GM12878 (cell line): ENCODE results near the gene ZNF764. TPM values are rescaled to one million over a fixed set of nuclear protein-coding genes. Genes with fewer than 3 reads are reported as not detected.

Source experiments
- ATAC-seq: fragments of 200-7000 bp; cut with Tn5 transposase; 3 replicates; pipeline ENCODE4 v1.9.1; 2020; ENCODE audit warnings: mild to moderate bottlenecking, moderate library complexity
- BruUV-seq: library from RNA; stranded (reverse); fragments of 400-500 nt; replicated peaks from 2 replicates; lab custom pipeline; 2021; lab: Mats Ljungman, UMichigan
- CTCF ChIA-PET: fragments of 300-600 bp; sonication (Branson Sonifier 250); formaldehyde crosslinking; extraction: SDS; loops from one replicate; lab custom pipeline; 2021; ENCODE audit warnings: inconsistent platforms; lab: Yijun Ruan, JAX
- POLR2A ChIA-PET: fragments of 350-600 bp; formaldehyde crosslinking; extraction: SDS; loops from one replicate; lab custom pipeline; 2021; ENCODE audit warnings: inconsistent platforms; lab: Charles Lee
- RAD21 ChIA-PET: fragments of 300-600 bp; sonication (Branson Sonifier 250); formaldehyde crosslinking; loops from one replicate; lab custom pipeline; 2023; ENCODE audit warnings: antibody characterized with exemption; ENCODE audit not compliant: unreplicated experiment; lab: Charles Lee
- SMC1A ChIA-PET: fragments of 300-600 bp; sonication (Branson Sonifier 250); formaldehyde crosslinking; loops from one replicate; lab custom pipeline; 2023; ENCODE audit not compliant: unreplicated experiment, uncharacterized antibody; lab: Charles Lee
- DNase-seq: peaks from one replicate; pipeline ENCODE4 v3.0.0-alpha.2; 2011; ENCODE audit warnings: low read depth, low spot score
- FAIRE-seq: peaks from 3 replicates; lab custom pipeline; 2011; peaks lifted over from hg19 to GRCh38; lab: Jason Lieb, UNC
- H2AFZ ChIP-seq: 2 replicates; pipeline ENCODE4 v1.6.0; 2011; ENCODE audit warnings: low read depth, low read length, control low read depth; ENCODE audit not compliant: control insufficient read depth
- H3K27ac ChIP-seq: 2 replicates; pipeline ENCODE4 v1.5.1; 2011; ENCODE audit warnings: control low read depth; ENCODE audit not compliant: control insufficient read depth, insufficient read depth
- H3K27me3 ChIP-seq, 2 experiments: replicated peaks in 1 of 2; 2 replicates each; pipeline versions ENCODE4 v1.6.0 to v1.6.1; 2011; ENCODE audit warnings: low read length in 1 of 2; ENCODE audit not compliant: control insufficient read depth in 2 of 2, insufficient read depth in 2 of 2
- H3K36me3 ChIP-seq, 2 experiments: 2 replicates each; pipeline ENCODE4 v1.5.1; 2011; ENCODE audit warnings: low read length in 1 of 2; ENCODE audit not compliant: control insufficient read depth in 2 of 2, insufficient read depth in 2 of 2
- H3K4me1 ChIP-seq: 2 replicates; pipeline ENCODE4 v1.6.1; 2011; ENCODE audit warnings: mild to moderate bottlenecking, low read length, moderate library complexity, mixed read lengths; ENCODE audit not compliant: control insufficient read depth, insufficient read depth
- H3K4me2 ChIP-seq: 2 replicates; pipeline ENCODE4 v1.6.0; 2011; ENCODE audit warnings: control low read depth; ENCODE audit not compliant: control insufficient read depth, insufficient read depth
- H3K4me3 ChIP-seq: fragments of 200-600 bp; sonication (generic); 2 replicates; pipeline ENCODE4 v1.5.1; 2016
- H3K79me2 ChIP-seq: 2 replicates; pipeline ENCODE4 v1.6.0; 2011; ENCODE audit warnings: low read length; ENCODE audit not compliant: control insufficient read depth, insufficient read depth
- H3K9ac ChIP-seq: 2 replicates; pipeline ENCODE4 v1.8.0; 2011; ENCODE audit warnings: low read length, control low read depth, mixed read lengths; ENCODE audit not compliant: control insufficient read depth, insufficient read depth
- H3K9me3 ChIP-seq: replicated peaks from 3 replicates; pipeline ENCODE4 v1.5.1; 2011; ENCODE audit warnings: mild to moderate bottlenecking, low read length; ENCODE audit not compliant: control insufficient read depth, insufficient read depth
- H4K20me1 ChIP-seq: 2 replicates; pipeline ENCODE4 v1.6.0; 2011; ENCODE audit not compliant: control insufficient read depth, insufficient read depth
- CBFB ChIP-seq: IDR thresholded peaks from 2 replicates; pipeline ENCODE4 v1.6.1; 2016; ENCODE audit warnings: antibody characterized with exemption, low read depth
- CBX3 ChIP-seq: fragments of 200-600 bp; sonication (generic); IDR thresholded peaks from 2 replicates; pipeline ENCODE4 v1.6.1; 2016; ENCODE audit warnings: low read depth, borderline replicate concordance
- CHD4 ChIP-seq: fragments of 200-600 bp; sonication (generic); IDR thresholded peaks from 2 replicates; pipeline ENCODE4 v1.6.1; 2016; ENCODE audit warnings: mild to moderate bottlenecking
- CREB1 ChIP-seq: IDR thresholded peaks from 2 replicates; pipeline ENCODE4 v1.6.1; 2012; ENCODE audit warnings: low read depth, mild to moderate bottlenecking, inconsistent platforms
- IKZF1 ChIP-seq: fragments of 450-650 bp; conservative IDR thresholded peaks from 2 replicates; pipeline ENCODE4 v1.6.1; 2017; ENCODE audit warnings: antibody characterized with exemption, mild to moderate bottlenecking
- KAT2A ChIP-seq: conservative IDR thresholded peaks from 2 replicates; pipeline ENCODE4 v1.6.1; 2011; ENCODE audit warnings: low read depth, low read length; ENCODE audit not compliant: control insufficient read depth
- MTA3 ChIP-seq: IDR thresholded peaks from 2 replicates; pipeline ENCODE4 v1.6.1; 2012; ENCODE audit warnings: low read length, inconsistent platforms, borderline replicate concordance
- NFYB ChIP-seq: IDR thresholded peaks from 2 replicates; pipeline ENCODE4 v1.6.1; 2011; ENCODE audit warnings: low read depth, mild to moderate bottlenecking, low read length, improper control_type of control experiment, moderate library complexity; ENCODE audit not compliant: insufficient read depth
- NR2F1 ChIP-seq: fragments of 450-650 bp; conservative IDR thresholded peaks from 2 replicates; pipeline ENCODE4 v1.6.1; 2017; ENCODE audit warnings: mild to moderate bottlenecking
- RAD51 ChIP-seq: fragments of 450-650 bp; IDR thresholded peaks from 2 replicates; pipeline ENCODE4 v1.6.1; 2016; ENCODE audit warnings: moderate library complexity, mild to moderate bottlenecking, inconsistent platforms
- SIX5 ChIP-seq: IDR thresholded peaks from 2 replicates; pipeline ENCODE4 v1.6.1; 2011; ENCODE audit warnings: mild to moderate bottlenecking, low read depth, low read length, moderate library complexity; ENCODE audit not compliant: severe bottlenecking
- SMARCA5 ChIP-seq: fragments of 450-650 bp; IDR thresholded peaks from 2 replicates; pipeline ENCODE4 v1.6.1; 2017; ENCODE audit warnings: mild to moderate bottlenecking
- TARDBP ChIP-seq: IDR thresholded peaks from 2 replicates; pipeline ENCODE4 v1.6.1; 2016; ENCODE audit warnings: borderline replicate concordance
- TCF7 ChIP-seq: IDR thresholded peaks from 2 replicates; pipeline ENCODE4 v1.6.1; 2014; ENCODE audit warnings: antibody characterized with exemption, borderline replicate concordance
- YY1 ChIP-seq: IDR thresholded peaks from 2 replicates; pipeline ENCODE4 v1.6.1; 2011; ENCODE audit warnings: low read depth, mild to moderate bottlenecking, low read length
- WGBS: methylation state at CpG from one replicate; pipeline ENCODE4 v1.1.6; 2016; ENCODE audit warnings: low lambda C conversion rate; ENCODE audit not compliant: insufficient replicate concordance, insufficient coverage; ENCODE audit errors: missing lambda C conversion rate; 5-methylcytosine and 5-hydroxymethylcytosine counted together
- in situ Hi-C: fragments of 300-500 bp; cut with MboI; formaldehyde crosslinking; loops from 9 replicates; pipeline ENCODE4 v1.14.3; 2018; ENCODE audit warnings: mixed read lengths
- intact Hi-C: fragments of 100-400 bp; cut with micrococcal nuclease; formaldehyde crosslinking; loops from one replicate; pipeline ENCODE4 v1.14.2; 2022; ENCODE audit not compliant: unreplicated experiment
- polyA plus RNA-seq, 11 experiments: library from polyadenylated mRNA; depleted of rRNA in 4 of 11; unstranded in 6 of 11; stranded (reverse) in 5 of 11; fragments of >200 nt; fragmentation: Nextera tagmentation in 4 of 11; fragmentation: Illumina TruSeq in 1 of 11; extraction: Ambion mirVana in 4 of 11; extraction: Trizol in 1 of 11; gene quantifications; 1 replicate in 1 of 11; 2 replicates in 10 of 11; pipeline versions ENCODE4 v1.2.1 to v1.2.3, GENCODE V29; 2011 to 2016; ENCODE audit warnings: inconsistent platforms in 2 of 11, missing spikeins in 2 of 11, low read depth in 1 of 11
- total RNA-seq, 4 experiments: library from RNA; depleted of rRNA in 3 of 4; stranded (reverse); fragments of >200 nt in 3 of 4; fragmentation: Illumina TruSeq in 1 of 4; extraction: Trizol in 1 of 4; gene quantifications; 2 replicates each; pipeline versions ENCODE4 v1.2.1 to v1.2.3, GENCODE V29; 2013 to 2021
- TF ChIP-seq, protein P1 (sequence below): fragments of 150-350 bp; IDR thresholded peaks from 2 replicates; pipeline ENCODE4 v1.6.1; 2014; ENCODE audit warnings: mild to moderate bottlenecking, low read depth, low read length
- TF ChIP-seq, protein P2 (sequence below): fragments of 450-650 bp; IDR thresholded peaks from 2 replicates; pipeline ENCODE4 v1.6.1; 2017; ENCODE audit warnings: low read depth, mild to moderate bottlenecking, moderate library complexity
- TF ChIP-seq, protein P3 (sequence below): IDR thresholded peaks from 2 replicates; pipeline ENCODE4 v1.6.1; 2011; ENCODE audit warnings: mild to moderate bottlenecking, low read depth, low read length, moderate library complexity; ENCODE audit not compliant: insufficient replicate concordance

The ZNF764 gene
- total and polyA plus RNA-seq, 10 of the 15 experiments (the other 5 are each of a cell fraction or from before 2014, with no cell fraction given) = 0.61 to 11.9 (median 3.8) TPM

DNA sequence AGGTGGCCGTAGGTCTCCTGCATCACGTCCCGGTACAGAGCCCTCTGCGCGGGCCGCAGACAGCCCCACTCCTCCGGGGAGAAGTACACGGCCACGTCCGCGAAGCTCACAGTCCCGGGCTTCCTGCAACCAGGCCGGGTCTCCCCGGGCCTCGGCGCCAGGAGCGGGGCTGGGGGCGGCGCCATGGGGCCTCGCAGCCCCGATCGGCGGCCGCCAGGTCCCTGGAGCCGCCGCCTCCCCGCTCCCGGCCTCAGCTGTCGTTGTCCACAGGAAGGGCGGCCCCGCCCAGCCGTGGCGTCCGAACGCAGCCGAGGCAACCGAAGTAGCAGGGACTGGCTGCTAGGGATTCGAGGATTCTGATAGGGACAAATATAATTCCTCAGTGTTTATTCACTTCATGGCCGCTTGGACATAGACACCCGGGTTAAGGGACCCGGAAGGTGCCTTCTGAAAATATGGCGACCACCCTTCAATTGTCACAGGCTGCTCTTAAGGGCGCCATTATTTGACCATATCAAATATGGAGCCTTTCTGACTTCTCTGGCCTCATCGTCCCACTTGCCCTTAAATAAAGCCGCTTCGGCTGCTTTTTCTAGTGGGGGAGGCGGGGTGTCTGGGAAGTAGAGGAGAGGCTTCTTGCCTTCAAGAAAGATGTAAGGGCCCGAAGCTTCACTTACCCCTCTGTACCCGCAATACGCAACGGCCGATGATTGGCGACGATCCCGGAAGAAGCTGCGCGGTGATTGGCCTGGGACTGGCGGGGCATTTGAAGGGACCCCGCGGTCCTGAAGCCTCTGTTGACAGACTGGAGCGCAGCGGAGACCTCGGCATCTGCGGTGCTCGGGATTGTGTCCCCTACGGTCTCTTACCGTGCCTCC, 13.5 kb upstream of the ZNF764 start, which contains the start of gene ZNF688:
TSS of gene ZNF688 (minus strand) at position 270 of the 878 bp plus-strand sequence. CDS start at position 185, 85 bp downstream.
- Histone ChIP-seq H3K36me3 (no peaks in the 10 kb centered on the region; a peak in 1 of 4 replicates), H3K4me1 (peaks cover 27% of the 10 kb centered on the region), H3K79me2 (peaks cover 11% of the 10 kb centered on the region), H4K20me1 (no peaks in the 10 kb centered on the region), H3K27me3 (no peaks in the 10 kb centered on the region), H3K9me3 (no peaks in the 10 kb centered on the region), H2AFZ (peak within 1 kb of the TSS; percentile 71), H3K4me2 (peak within 1 kb of the TSS; percentile 99), H3K27ac (peak within 1 kb of the TSS; percentile 93), H3K9ac (peak within 1 kb of the TSS; percentile 90), H3K4me3 (peak within 1 kb of the TSS; percentile 81)
- DNase-seq (peak; percentile 95), FAIRE-seq (peak; percentile 98), ATAC-seq (peak; percentile 89)
- POLR2A ChIA-PET = interaction anchor here (0.6 to 3.1 kb wide), 15 partner anchors 10 to 142 kb away, joined by 3 to 31 read pairs (median 5); partner anchors contain the start of genes DCTPP1, ZNF747 and ZNF764
- intact Hi-C loops (loop anchor here (1.0 to 10.0 kb wide), 2 partner anchors 36 to 83 kb away; partner anchors contain the start of genes FBRS and PRR14), in situ Hi-C loops (no loop called here)
- RAD21 ChIA-PET = interaction anchor here (0.8 to 3.3 kb wide), 9 partner anchors 13 to 142 kb away, joined by 3 to 28 read pairs (median 6); partner anchors contain the start of genes DCTPP1, ZNF747, ZNF764 and ZNF785
- BruUV-seq = TSS peak; percentile 70
- SMC1A ChIA-PET = interaction anchor here (0.8 to 1.8 kb wide), 9 partner anchors 10 to 480 kb away, joined by 3 to 10 read pairs (median 3); partner anchors contain the start of genes DCTPP1, TBX6 and ZNF785
- WGBS = 2% methylated on average over 63 of the region's 67 CpGs
- CTCF ChIA-PET = interaction anchor here (0.6 to 3.1 kb wide), 12 partner anchors 10 to 142 kb away, joined by 3 to 13 read pairs (median 4); partner anchors contain the start of genes DCTPP1, ZNF689, ZNF764 and ZNF785
- TF ChIP-seq YY1 (peak; percentile 99), SMARCA5 (peak; percentile 52; the same call in 1 of the 2 replicates), KAT2A (no peak), TCF7 (no peak), MTA3 (no peak), IKZF1 (peak; percentile 97), NR2F1 (no peak; the same call in 1 of the 2 replicates), CREB1 (peak; percentile 92), NFYB (peak; percentile 99), SIX5 (peak; percentile 84), CBFB (peak; percentile 65; the same call in 1 of the 2 replicates), CBX3 (no peak), CHD4 (no peak), TARDBP (peak; percentile 89), RAD51 (no peak)
- TF ChIP-seq, protein P1, sequence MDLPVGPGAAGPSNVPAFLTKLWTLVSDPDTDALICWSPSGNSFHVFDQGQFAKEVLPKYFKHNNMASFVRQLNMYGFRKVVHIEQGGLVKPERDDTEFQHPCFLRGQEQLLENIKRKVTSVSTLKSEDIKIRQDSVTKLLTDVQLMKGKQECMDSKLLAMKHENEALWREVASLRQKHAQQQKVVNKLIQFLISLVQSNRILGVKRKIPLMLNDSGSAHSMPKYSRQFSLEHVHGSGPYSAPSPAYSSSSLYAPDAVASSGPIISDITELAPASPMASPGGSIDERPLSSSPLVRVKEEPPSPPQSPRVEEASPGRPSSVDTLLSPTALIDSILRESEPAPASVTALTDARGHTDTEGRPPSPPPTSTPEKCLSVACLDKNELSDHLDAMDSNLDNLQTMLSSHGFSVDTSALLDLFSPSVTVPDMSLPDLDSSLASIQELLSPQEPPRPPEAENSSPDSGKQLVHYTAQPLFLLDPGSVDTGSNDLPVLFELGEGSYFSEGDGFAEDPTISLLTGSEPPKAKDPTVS = no peak
- TF ChIP-seq, protein P2, sequence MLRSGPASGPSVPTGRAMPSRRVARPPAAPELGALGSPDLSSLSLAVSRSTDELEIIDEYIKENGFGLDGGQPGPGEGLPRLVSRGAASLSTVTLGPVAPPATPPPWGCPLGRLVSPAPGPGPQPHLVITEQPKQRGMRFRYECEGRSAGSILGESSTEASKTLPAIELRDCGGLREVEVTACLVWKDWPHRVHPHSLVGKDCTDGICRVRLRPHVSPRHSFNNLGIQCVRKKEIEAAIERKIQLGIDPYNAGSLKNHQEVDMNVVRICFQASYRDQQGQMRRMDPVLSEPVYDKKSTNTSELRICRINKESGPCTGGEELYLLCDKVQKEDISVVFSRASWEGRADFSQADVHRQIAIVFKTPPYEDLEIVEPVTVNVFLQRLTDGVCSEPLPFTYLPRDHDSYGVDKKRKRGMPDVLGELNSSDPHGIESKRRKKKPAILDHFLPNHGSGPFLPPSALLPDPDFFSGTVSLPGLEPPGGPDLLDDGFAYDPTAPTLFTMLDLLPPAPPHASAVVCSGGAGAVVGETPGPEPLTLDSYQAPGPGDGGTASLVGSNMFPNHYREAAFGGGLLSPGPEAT = peak; percentile 92
- TF ChIP-seq, protein P3, sequence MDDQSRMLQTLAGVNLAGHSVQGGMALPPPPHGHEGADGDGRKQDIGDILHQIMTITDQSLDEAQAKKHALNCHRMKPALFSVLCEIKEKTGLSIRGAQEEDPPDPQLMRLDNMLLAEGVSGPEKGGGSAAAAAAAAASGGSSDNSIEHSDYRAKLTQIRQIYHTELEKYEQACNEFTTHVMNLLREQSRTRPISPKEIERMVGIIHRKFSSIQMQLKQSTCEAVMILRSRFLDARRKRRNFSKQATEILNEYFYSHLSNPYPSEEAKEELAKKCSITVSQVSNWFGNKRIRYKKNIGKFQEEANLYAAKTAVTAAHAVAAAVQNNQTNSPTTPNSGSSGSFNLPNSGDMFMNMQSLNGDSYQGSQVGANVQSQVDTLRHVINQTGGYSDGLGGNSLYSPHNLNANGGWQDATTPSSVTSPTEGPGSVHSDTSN = no peak
